ENCODE measurements around the gene LAMB2. TPM values are rescaled to one million over a fixed set of nuclear protein-coding genes. Genes with fewer than 3 reads are reported as not detected.

LAMB2 gene
- polyA plus RNA-seq (ENCODE audit: insufficient read length in 4 of 4): 100 to 1,000 TPM; 362 to 429 (median 394) TPM

DNA sequence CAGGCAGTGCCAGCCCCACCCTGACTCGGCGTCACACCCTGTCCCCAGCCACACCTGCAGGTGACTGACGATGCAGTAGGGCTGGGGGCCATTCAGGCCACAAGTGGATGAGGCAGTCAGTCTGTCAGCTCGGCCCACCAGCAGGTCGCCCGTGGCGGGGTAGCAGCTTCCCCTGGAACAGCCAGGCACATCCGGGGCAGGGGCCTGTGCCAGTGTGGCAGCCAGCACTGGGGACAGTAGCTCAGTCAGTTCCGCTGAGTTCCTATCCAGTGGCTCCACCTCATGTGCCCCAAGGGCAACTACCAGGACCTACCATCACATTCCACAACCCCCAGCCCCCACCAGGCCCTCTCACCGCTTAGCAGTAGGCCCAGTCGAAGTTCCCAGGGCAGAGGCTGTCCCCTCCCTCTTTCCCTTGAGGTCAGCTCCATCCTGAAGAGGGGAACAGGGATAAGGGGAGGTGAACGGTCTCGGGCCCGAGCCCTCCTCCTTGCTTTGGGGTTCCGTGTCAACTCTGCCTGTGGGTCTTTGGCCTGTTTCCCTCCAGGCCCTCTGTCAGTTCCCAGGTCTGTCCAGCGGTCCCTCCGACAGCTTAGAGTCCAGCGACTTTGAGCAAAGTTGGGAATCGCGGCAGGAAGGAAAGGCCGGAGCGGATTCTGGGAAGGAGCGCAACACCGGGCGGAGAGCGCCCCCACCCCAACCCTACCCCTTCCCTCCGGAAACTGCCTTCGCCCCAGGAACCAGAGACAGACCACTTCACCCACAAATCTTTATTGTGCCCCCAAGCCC, at the start of gene LAMB2:
Gene LAMB2, minus strand, starts transcription at position 614 of the 789 bp plus-strand sequence. Its CDS starts 183 bp downstream, at position 431.
- DNase-seq (ENCODE audit: low read depth in 4 of 4, low spot score in 2 of 4): peak; percentile 63 to 92 (median 80)

DNA sequence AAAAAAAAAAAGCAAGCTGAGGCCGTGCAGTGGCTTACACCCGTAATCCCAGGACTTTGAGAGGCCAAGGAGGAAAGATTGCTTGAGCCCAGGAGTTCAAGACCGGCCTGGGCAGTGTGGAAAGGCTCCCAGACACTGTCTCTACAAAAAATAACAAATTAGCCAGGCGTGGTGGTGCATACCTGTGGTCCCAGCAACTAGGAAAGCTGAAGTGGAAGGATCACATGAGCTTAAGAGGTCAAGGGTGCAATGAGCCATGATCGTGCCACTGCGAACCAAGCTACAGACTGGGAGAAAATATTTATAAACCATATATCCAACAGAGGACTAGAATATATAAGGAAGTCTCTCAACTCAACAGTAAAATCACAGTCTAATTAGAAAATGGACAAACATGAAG, 48.5 kb upstream of the LAMB2 start:
- no peak for DNase-seq (ENCODE audit: low read depth in 4 of 4, low spot score in 2 of 4)

DNA sequence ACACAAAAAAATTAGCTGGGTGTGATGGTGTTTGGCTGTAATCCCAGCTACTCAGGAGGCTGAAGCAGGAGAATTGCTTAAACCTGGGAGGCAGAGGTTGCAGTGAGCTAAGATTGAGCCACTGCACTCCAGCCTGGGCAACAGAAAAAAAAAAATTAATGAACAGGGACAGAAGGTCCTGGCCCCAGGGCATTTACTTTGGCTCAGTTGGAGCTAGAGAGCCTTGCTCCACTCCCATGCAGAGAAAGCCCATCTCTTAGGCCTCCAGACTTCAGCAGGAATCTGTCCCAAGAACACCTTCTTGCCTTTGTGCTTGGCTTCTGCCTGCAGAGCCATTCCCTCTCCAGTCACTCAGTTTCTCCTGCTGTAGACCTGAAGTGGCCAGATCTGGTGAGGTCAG, 47.3 kb upstream of the LAMB2 start:
- DNase-seq (ENCODE audit: low read depth in 4 of 4, low spot score in 2 of 4): no peak

GRCh38 chr3:49177073-49177472, 44.2 kb upstream of the LAMB2 start:
- DNase-seq (ENCODE audit: low read depth in 4 of 4, low spot score in 2 of 4): no peak

GRCh38 chr3:49175530-49175929, 42.7 kb upstream of the LAMB2 start:
- DNase-seq (ENCODE audit: low read depth in 4 of 4, low spot score in 2 of 4): no peak

DNA sequence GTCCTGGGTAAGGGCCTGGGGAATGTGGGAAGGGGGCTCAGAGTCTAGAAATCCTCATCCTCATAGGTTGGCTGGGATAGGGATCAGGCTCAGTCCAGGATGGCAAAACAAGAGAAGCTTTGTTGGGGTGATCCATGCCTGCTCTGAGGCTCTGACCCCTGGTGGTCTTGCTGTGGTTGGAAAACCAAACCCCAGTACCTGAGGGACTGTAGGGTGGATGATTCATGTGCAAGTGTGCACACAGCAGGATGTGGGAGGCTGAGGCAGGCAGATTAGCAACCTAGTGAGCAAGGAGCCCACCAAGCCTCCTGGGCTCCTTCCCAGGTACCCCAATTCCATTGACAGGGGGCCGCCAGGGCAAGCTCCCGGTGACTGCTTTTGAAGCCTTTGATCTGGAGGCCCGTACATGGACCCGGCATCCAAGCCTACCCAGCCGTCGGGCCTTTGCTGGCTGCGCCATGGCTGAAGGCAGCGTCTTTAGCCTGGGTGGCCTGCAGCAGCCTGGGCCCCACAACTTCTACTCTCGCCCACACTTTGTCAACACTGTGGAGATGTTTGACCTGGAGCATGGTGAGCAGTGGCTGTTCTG, 41.6 kb upstream of the LAMB2 start:
- DNase-seq (ENCODE audit: low read depth in 4 of 4, low spot score in 2 of 4): no peak

- DNase-seq (ENCODE audit: low read depth in 4 of 4, low spot score in 2 of 4): no peak
These were observed 40.9 kb upstream of the LAMB2 start for GRCh38 chr3:49173792-49174170.

GRCh38 chr3:49173116-49173791, 40.4 kb upstream of the LAMB2 start:
- peak in 3 of 4 donors; percentile 47 to 76 (median 71) for DNase-seq (ENCODE audit: low read depth in 4 of 4, low spot score in 2 of 4)

GRCh38 chr3:49172551-49173041, 39.7 kb upstream of the LAMB2 start:
- no peak for DNase-seq (ENCODE audit: low read depth in 4 of 4, low spot score in 2 of 4)

GRCh38 chr3:49171775-49172500, 39.1 kb upstream of the LAMB2 start:
- no peak for DNase-seq (ENCODE audit: low read depth in 4 of 4, low spot score in 2 of 4)

GRCh38 chr3:49171119-49171774, 38.4 kb upstream of the LAMB2 start, which contains the start of gene KLHDC8B:
TSS of gene KLHDC8B (plus strand) at chr3:49171598. CDS start at chr3:49172770, 1,172 bp downstream.
- peak; percentile 70 to 86 (median 80) for DNase-seq (ENCODE audit: low read depth in 4 of 4, low spot score in 2 of 4)

DNA sequence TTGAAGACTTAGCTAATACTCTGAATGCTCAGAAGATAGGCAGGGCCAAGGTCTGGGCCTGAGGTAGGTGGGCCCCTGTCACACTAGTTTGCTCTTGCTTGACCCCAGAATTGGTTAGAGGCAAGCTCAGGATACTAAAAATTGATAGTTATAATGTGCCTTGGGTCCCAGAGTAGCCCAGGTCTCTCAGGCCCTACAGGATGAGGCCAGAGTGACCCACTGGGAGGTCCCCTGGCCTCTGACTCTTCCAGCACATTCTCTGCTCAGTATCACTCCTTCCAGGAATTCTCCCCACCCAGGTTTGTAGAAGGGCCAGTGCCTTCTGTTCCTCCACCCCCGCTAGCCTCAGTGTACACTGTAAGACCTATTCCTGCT, 37.9 kb upstream of the LAMB2 start:
- DNase-seq (ENCODE audit: low read depth in 4 of 4, low spot score in 2 of 4): no peak

DNA sequence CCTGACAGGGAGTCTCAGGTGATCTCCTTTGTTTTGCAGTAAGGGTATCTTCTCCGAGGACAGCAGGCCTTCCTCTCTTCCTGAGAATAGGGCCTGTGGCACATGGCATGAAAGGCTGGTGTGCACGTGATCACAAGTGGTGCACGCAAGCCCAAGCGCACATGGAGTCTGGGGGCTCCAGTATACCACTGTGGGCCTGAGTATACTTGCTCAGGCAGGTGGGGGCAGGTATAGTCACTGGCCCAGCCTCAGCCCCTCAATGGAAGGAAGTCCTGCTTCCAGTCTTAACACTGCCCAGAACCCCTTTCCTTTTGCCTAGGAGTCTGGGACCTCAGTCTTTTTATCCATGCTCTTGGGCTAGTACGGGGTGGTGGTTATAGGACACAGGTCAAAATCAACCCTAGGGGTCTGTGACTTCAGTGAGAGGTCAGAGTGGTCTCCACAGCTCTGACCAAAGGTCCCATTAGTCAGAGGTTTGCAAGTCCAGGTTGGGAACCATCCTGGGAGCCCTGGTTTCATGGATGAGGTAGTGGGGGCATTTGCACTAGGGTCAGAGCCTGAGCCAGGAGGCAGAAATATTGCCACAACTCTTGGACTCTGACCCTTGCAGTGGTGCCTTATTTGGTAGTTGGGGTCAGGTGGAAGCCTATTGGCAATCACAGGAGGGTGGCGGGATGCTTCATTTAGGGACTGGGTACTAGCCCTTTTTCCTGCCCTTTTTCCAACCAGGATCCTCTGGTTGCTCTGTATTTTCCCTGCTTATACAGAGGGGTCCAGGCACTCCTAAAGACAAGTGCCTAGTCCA, 34.1 kb upstream of the LAMB2 start:
- DNase-seq (ENCODE audit: low read depth in 4 of 4, low spot score in 2 of 4): no peak

DNA sequence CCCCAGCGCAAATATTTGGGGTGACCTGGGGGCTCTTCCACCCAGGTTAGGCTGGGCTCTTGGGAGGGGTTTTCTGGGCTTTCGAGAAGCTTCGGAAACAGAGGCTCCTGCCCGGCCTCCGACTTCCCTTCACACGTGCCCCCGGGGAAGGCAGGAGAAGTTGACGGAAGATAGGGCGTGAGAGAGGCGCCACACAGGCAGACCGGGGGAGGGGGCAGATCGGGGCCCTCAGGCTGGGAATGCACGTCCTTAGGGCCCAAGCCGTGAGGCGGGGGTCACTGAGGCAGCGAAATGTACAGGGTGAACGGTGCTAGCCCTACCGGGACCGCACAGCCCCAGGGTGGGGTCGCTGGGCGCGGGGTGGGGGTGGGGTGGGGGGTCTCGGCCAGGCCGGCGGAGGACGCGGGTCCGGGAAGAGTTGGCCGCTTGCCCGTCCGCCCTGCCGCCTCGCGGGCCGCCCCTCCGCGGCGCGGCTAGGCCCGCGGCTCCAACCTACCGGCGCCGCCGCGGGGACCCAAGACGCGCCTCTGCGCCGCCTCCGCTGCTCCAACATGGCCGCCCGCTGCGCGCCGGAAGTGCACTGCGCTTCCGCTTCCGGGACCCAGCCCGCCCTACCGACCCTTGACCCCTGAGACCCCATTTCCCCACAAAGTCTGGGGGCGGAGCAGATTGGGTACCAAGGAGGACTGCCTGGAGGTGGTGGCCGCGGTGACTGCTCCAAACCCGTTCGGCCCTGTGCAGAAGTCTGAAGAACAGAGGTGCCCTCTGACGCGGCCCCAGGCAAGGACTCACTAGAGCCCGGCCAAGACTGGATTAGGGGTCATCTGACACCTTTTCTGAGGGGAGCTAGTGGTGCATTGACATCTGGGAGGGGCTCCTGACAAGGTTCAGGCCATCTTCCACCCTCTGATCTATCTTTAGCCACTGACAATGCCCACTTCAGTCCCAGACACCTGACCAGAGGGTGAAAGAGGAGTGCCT, 33.2 kb upstream of the LAMB2 start, which contains the start of gene CCDC71:
Gene CCDC71, minus strand, starts transcription at position 561 of the 981 bp plus-strand sequence. CDS start 2,123 bp downstream, outside the sequence.
- peak in 1 of 4 donors; percentile 58 for DNase-seq (ENCODE audit: low read depth in 4 of 4, low spot score in 2 of 4)

- no peak for DNase-seq (ENCODE audit: low read depth in 4 of 4, low spot score in 2 of 4)
These were observed 32.3 kb upstream of the LAMB2 start for GRCh38 chr3:49164983-49165720.

GRCh38 chr3:49163609-49164008, 30.8 kb upstream of the LAMB2 start:
- no peak for DNase-seq (ENCODE audit: low read depth in 4 of 4, low spot score in 2 of 4)

- no peak for DNase-seq (ENCODE audit: low read depth in 4 of 4, low spot score in 2 of 4)
These were observed 30.0 kb upstream of the LAMB2 start for GRCh38 chr3:49162751-49163419.

Data from left renal cortex interstitium (tissue), 4 donors.